ENCODE measurements around the gene HSD17B13.
"Not testable (repeated sequence)": the region's sequence is repeated elsewhere in the genome, so short reads cannot be mapped to it uniquely, and the experiment has no call there.

HSD17B13 gene

GRCh38 chr4:87286970-87287369, 35.7 kb downstream of the HSD17B13 start (continued):
- no peak for TF ChIP-seq TCF4 (CRISPR knock-in tag; IDR thresholded peaks at IDR 0.05; ENCODE audit: borderline replicate concordance)
- no peak for TF ChIP-seq ZNF565 (CRISPR knock-in tag; conservative IDR thresholded peaks at IDR 0.05; ENCODE audit: low read depth)
- TF ChIP-seq TOX (CRISPR knock-in tag; IDR thresholded peaks at IDR 0.05; ENCODE audit: borderline replicate concordance) = no peak
- no peak for TF ChIP-seq ZFP3 (CRISPR knock-in tag; IDR thresholded peaks at IDR 0.05)

GRCh38 chr4:87284268-87284667, 38.4 kb downstream of the HSD17B13 start:
- ATAC-seq = not testable (repeated sequence)

- TF ChIP-seq PATZ1 (CRISPR knock-in tag; IDR thresholded peaks at IDR 0.05; ENCODE audit: borderline replicate concordance) = no peak
- no peak for TF ChIP-seq GLIS3 (CRISPR knock-in tag; IDR thresholded peaks at IDR 0.05)
- TF ChIP-seq SNAI2 (CRISPR knock-in tag; IDR thresholded peaks at IDR 0.05) = no peak
- no peak for TF ChIP-seq ZNF70 (CRISPR knock-in tag; IDR thresholded peaks at IDR 0.05)
- TF ChIP-seq ARNTL (CRISPR knock-in tag; IDR thresholded peaks at IDR 0.05; ENCODE audit: borderline replicate concordance, low read depth) = no peak
- TF ChIP-seq PPARA (CRISPR knock-in tag; IDR thresholded peaks at IDR 0.05; ENCODE audit: borderline replicate concordance) = no peak
- TF ChIP-seq TSHZ2 (CRISPR knock-in tag; IDR thresholded peaks at IDR 0.05) = no peak
- no peak for TF ChIP-seq ZNF8 (CRISPR knock-in tag; IDR thresholded peaks at IDR 0.05)
- TF ChIP-seq ESRRG (CRISPR knock-in tag; IDR thresholded peaks at IDR 0.05) = no peak
- no peak for TF ChIP-seq TOX (CRISPR knock-in tag; IDR thresholded peaks at IDR 0.05; ENCODE audit: borderline replicate concordance)
- TF ChIP-seq POU6F1 (CRISPR knock-in tag; IDR thresholded peaks at IDR 0.05; ENCODE audit: borderline replicate concordance, low read depth) = no peak
- no peak for TF ChIP-seq OSR1 (CRISPR knock-in tag; IDR thresholded peaks at IDR 0.05)
- no peak for TF ChIP-seq ZFP30 (CRISPR knock-in tag; IDR thresholded peaks at IDR 0.05)
- TF ChIP-seq CREB5 (CRISPR knock-in tag; IDR thresholded peaks at IDR 0.05; ENCODE audit: low read depth) = no peak
- TF ChIP-seq ISL1 (CRISPR knock-in tag; IDR thresholded peaks at IDR 0.05) = no peak
- TF ChIP-seq RARB (CRISPR knock-in tag; IDR thresholded peaks at IDR 0.05) = no peak
- no peak for TF ChIP-seq ZC3H10 (CRISPR knock-in tag; IDR thresholded peaks at IDR 0.05)
- TF ChIP-seq ZNF565 (CRISPR knock-in tag; conservative IDR thresholded peaks at IDR 0.05; ENCODE audit: low read depth) = no peak
- no peak for ATAC-seq
These were observed 39.5 kb downstream of the HSD17B13 start for GRCh38 chr4:87283151-87283550.

GRCh38 chr4:87281603-87282002, 41.1 kb downstream of the HSD17B13 start:
- TF ChIP-seq ZNF565 (CRISPR knock-in tag; conservative IDR thresholded peaks at IDR 0.05; ENCODE audit: low read depth) = no peak
- no peak for TF ChIP-seq SNAI2 (CRISPR knock-in tag; IDR thresholded peaks at IDR 0.05)
- no peak for TF ChIP-seq ISL1 (CRISPR knock-in tag; IDR thresholded peaks at IDR 0.05)
- no peak for TF ChIP-seq ESRRG (CRISPR knock-in tag; IDR thresholded peaks at IDR 0.05)
- no peak for TF ChIP-seq ZNF70 (CRISPR knock-in tag; IDR thresholded peaks at IDR 0.05)
- no peak for TF ChIP-seq TSHZ2 (CRISPR knock-in tag; IDR thresholded peaks at IDR 0.05)
- TF ChIP-seq OSR1 (CRISPR knock-in tag; IDR thresholded peaks at IDR 0.05) = no peak
- TF ChIP-seq CSRNP3 (CRISPR knock-in tag; IDR thresholded peaks at IDR 0.05) = no peak
- no peak for ATAC-seq
